Measurements from ENCODE around the gene HOXC6.

Gene HOXC6

DNA sequence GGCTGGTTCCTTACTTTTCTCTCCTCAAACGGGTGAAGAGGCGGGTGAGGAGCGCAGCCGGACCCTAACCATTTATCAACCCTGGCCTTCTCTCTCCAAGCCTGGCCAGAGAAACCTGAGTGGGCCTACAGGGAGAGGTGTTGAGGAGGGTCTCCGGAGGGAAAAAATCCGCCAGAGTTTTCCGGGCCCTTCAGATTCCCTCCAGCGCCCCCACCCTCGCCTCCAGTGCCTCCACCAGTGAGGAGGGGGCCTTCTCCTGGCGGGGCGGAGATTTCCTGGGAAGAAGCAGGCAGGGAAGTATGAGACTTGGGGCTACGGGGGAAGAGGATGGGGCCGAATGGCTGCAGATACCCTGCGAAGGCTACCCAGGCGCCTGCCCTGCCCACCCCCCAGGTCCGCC is 3.2 kb downstream of the HOXC6 start:
- TF ChIP-seq GATA3 (IDR thresholded peaks at IDR 0.05; ENCODE audit: low read depth, low read length): no peak
- TF ChIP-seq GATA2 (IDR thresholded peaks at IDR 0.05; ENCODE audit: low read depth, low read length): no peak

DNA sequence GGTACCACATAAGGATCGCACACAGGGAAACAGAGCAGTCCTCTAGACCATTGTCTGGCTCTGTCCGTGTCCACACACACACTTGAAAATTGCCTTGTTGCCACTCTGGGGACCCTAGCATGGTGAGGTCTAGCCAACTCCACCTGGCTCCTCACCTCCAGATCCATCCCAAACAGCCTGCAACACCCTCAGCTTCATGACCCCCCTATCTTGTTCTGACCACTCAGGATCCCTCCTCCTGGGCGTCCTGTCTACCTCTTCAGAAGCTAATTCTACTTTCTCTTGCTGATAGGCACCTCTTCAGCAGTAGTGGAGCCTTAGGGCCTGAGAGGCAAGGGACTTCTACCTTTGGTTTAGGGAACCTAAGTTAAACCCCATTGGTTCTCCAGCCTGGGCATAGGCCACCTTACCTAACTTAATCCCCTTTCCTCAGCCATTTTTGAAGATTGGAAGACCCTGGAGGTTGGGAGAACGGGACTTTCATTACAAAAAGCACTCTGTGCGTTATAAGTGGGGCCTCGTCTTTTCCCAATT is 3.9 kb downstream of the HOXC6 start:
- TF ChIP-seq GATA3 (IDR thresholded peaks at IDR 0.05; ENCODE audit: low read depth, low read length): no peak

DNA sequence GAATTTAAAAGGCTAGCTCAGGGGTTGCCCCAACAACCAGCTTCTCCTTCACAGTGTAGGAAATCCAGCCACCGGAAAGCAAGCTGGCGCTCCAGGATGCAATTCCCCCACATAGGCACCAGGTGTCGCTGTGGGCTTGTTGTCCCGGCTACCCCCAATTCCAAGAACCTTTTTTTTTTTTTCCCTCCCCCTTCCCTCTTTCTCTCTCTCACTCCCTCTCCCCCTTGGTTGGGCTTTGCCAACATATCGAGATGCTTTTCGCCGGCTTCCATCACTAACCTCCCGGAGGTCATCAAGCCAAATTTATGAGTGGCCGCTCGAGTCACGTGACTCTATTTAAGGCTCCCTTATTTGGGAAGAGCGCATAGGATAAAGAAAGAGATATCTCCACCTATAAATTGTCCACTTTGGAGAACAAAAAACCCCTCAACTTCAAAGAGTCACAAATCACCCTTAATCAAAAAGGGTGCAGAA is 4.4 kb downstream of the HOXC6 start, which contains the start of gene HOXC5:
TSS of gene HOXC5 (plus strand) at position 424 of the 474 bp plus-strand sequence. CDS start 73 bp downstream, outside the sequence.
- TF ChIP-seq GATA2 (IDR thresholded peaks at IDR 0.05; ENCODE audit: low read depth, low read length): no peak

DNA sequence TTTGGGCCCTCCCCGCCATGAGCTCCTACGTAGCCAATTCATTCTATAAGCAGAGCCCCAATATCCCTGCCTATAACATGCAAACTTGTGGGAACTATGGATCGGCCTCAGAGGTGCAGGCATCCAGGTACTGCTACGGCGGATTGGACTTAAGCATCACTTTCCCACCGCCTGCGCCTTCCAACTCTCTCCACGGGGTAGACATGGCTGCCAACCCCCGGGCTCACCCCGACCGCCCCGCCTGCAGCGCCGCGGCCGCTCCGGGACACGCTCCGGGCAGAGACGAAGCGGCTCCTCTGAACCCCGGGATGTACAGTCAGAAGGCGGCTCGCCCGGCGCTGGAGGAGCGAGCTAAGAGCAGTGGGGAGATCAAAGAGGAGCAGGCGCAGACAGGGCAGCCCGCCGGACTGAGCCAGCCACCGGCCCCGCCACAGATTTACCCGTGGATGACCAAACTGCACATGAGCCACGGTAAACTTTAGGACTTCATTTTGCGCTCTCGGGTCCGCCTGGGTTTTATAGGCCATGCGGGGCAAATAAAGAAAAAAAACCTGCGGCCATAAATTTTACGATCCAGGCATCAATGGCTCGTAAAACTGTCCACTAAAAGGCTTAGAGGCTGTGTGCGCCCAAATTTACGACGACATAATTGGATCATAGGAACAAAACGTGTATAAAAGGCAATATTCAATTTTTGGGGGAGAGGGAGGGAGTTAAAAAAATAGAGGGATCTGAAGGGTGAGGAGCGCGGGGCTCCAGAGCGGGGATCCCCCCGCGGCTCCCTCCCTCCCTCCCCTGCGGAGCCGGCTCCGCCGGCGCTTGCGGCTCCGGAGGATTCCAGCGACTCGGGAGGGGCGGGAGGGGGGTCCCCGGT is 5.1 kb downstream of the HOXC6 start:
- TF ChIP-seq GATA2 (IDR thresholded peaks at IDR 0.05; ENCODE audit: low read depth, low read length): no peak
- no peak for TF ChIP-seq GATA3 (IDR thresholded peaks at IDR 0.05; ENCODE audit: low read depth, low read length)

DNA sequence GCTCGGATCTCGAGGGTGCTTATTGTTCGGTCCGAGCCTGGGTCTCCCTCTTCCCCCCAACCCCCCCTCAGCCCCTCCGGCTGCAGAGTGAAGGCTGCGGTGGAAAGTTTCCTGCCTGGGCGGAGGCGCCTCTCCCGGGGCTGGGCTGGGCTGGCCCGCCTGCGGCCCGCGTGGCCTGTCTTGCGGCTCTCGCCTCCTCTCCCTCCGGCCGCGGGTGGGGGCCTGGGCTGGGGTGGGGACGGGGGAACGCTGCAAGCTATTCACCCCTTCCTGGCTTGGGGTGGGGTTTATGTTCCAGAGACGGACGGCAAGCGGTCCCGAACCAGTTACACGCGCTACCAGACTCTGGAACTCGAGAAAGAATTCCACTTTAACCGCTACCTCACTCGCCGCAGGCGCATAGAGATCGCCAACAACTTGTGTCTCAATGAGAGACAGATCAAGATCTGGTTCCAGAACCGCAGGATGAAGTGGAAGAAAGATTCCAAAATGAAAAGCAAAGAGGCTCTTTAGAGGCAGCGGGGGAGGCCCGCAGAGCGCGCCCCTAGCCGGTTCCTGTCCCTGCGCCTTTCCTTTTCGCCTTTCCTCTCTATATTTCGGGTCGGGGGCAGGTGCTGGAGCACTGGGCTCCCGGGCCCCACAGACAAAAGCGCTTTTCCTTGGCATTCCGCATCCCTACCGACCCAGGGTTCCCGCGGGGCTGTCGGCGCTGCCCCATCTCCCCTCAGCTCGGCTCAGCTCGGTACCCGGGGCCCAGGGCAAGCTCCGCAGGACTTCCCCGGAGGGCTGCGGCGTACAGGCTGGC is 5.9 kb downstream of the HOXC6 start:
- TF ChIP-seq GATA2 (IDR thresholded peaks at IDR 0.05; ENCODE audit: low read depth, low read length) (no peak), GATA3 (IDR thresholded peaks at IDR 0.05; ENCODE audit: low read depth, low read length) (no peak)

DNA sequence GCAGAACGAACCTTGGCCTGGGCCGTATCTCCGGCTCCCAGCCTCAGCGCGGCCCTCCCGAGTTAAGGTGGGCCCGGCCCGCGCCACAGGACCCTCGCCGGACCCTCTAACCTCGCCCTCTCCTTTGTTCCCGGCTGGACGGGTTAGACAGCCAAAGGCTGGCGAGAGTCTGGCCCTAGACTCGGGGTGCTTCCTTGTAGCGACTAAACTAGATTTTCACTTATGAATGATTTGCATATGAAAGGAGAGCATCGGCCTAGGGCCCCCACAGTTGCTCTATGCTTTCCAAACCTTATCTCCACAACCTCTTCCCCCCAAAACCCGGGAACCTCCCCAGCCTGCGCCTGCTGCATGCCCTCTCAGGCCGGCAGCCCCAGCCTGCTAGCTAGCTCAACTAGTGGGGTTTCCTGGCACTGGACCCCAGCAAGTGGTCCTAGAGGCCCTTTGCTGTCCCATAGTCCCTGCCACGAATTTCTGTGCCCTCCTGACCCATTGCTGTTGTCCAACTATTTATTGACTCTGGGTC is 6.6 kb downstream of the HOXC6 start:
- TF ChIP-seq GATA2 (IDR thresholded peaks at IDR 0.05; ENCODE audit: low read depth, low read length): no peak
- no peak for TF ChIP-seq GATA3 (IDR thresholded peaks at IDR 0.05; ENCODE audit: low read depth, low read length)

DNA sequence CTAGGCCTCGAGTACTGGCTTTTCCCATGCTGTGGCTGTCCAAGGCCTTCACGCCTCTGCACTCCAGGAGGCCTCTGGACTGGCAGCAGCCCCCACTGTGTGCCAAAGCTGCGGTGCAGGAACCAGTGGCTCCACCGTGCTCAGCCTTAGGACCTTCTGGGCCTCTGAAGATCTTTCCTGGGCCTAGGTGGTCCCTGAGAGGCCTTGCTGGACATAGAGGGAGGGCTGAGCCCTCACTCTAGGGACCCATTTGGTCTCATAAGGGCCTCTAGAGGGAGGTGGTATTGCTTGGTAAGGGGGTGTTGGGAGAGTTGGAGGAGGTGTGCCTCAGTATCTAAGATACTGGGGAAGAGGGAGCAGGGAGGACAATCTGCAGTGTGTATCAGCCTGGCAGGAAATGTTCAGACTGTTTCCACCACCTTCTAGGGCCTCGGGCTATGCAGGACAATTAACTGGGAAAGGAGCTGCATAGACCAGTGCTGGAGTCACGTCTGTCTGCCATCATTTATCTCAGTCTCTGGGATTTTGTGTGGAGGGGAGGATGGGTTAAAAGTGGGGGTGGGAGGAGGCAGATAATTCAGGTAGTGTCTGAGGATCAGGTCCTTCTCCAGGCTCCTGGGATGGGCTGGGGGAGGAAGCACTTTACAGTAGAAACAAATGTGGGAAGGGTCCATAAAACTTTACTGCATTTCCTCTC is 7.5 kb downstream of the HOXC6 start:
- no peak for TF ChIP-seq GATA3 (IDR thresholded peaks at IDR 0.05; ENCODE audit: low read depth, low read length)
- TF ChIP-seq GATA2 (IDR thresholded peaks at IDR 0.05; ENCODE audit: low read depth, low read length): no peak

DNA sequence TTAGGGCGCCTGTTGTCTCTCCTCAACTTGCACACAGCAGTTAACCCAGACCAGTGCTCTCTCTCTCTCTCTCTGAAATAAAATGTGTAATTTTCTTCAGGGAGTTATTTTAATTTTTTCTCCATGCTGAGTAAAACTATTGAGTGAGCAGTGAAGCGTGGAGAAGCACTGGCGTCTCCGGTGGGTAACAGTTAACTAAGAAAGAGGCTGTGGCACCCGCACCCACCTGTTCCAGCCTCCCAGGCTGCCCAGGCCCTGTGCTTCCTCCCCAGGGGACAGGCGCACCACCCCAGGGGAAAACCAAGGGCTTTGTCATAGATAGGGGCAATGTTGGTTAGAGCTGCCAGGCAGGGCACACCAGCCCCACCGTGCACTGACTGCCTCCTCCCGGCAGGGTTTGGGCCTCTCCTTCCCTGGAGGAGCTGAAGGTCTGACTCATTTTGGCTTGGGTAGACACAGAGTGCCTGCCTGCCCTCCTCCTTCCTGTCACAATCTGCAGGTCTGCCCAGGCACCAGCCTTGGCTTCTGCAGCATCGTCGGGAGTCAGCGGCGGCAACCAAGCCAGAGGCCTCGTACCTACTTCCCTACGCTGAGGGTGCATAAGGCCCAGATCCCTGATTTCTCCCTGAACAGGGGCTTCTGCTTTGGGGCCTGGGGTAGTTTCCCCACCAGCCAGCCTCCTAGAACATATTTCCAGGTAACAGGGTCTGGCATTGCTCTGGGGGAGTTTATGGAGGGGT is 8.6 kb downstream of the HOXC6 start:
- TF ChIP-seq GATA2 (IDR thresholded peaks at IDR 0.05; ENCODE audit: low read depth, low read length) (no peak), GATA3 (IDR thresholded peaks at IDR 0.05; ENCODE audit: low read depth, low read length) (no peak)

DNA sequence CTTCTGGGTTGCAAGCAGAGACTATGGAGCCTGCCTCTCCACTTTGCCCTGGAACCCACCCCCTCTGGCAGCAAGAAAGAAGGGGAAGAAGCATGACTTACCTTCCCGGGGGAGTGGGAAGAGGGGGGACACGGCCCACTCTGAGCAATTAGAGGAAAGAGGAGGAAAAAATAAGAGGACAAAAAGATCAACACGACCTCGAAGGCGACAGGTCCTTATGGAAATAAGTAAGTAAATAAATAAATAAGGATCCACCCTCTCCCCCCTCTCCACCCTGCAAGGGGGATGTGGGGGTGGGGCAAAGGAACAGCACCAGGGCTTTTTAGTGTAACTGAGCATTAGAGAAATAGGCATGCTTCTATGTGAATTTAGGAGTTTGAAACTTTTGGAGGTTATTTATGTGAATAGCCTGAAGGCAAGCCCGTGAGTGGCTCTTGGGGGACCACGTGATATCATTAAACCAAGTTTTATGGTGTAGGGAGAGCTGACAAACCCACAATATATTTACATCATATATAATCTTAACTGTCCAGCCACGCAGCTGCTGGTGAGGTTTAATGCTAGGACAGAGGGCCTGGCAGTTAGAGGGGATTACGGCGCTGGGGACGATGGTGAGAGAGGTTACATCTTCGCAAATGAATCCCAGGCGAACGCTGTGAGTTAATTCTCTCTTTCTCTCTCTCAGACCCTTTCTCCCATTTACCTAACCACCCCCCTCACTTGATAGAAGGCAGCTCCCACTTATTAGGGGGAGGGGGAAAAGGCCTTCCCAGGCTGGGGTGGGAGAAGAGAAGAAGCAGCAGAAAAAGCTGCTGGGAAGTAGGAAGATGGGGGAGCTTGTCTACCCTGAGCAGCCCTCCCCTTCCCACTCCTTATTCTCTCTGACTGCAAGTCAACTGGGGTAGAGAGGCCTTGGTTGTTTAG is 9.4 kb downstream of the HOXC6 start:
- no peak for TF ChIP-seq GATA2 (IDR thresholded peaks at IDR 0.05; ENCODE audit: low read depth, low read length)
- TF ChIP-seq GATA3 (IDR thresholded peaks at IDR 0.05; ENCODE audit: low read depth, low read length): no peak

DNA sequence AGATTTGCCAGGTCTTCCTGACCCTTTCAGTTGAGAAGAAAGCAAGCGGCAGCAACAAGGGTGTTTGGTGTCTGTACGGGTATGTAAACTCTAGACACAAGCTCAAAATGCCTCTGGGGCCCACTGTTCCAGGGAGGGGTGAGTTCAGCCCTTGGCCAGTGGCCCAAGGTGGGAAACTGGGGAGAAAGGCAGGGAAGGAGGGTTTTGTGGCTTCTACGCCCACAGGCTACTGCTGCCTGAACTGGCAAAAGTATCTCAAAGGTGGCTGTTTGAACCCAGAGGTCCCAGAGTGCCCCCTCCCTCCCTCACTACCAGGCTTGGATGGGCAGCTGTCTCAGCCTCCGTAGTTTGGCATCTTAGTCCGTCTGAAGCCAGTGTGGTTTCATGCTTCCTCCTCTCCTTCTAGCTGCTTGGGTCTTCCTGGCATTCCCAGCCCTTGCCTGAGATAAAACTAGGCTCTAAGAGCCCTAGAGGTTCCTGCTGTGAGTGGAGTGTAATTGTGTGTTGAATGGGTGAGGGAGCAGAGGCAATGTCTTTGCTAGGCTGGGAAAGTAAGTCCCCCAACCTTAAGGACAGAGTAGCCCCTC is 10.1 kb downstream of the HOXC6 start:
- TF ChIP-seq GATA2 (IDR thresholded peaks at IDR 0.05; ENCODE audit: low read depth, low read length): no peak
- TF ChIP-seq GATA3 (IDR thresholded peaks at IDR 0.05; ENCODE audit: low read depth, low read length): no peak

DNA sequence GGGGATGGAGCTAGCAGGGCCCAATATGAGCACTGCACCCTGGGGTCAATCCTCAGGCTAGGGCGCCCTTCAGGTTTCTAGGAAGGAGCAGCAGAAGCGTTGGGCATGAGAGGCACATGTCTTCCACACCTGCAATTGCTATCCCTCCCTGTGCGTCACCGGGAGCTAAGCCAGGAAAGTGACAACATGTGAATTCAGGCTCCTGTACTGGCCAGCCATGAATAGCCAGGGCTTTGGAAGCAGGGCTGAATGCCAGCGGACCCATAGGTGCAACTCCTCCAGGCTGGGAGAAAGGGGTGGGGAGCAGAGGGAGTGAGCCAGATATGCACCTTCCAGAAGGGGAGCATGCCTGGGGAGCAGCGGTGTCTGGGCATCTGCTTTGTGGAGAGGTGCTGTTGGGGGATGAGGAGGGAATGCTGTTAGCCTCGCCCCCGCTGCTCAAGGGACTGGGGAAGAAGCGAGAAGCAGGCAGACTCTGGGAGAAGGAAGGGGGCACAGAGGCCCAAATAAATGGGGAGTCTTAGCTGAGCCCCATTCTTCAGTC is 10.7 kb downstream of the HOXC6 start:
- no peak for TF ChIP-seq GATA3 (IDR thresholded peaks at IDR 0.05; ENCODE audit: low read depth, low read length)
- TF ChIP-seq GATA2 (IDR thresholded peaks at IDR 0.05; ENCODE audit: low read depth, low read length): no peak
